Fibroblast of skin of left quadriceps (primary cell): Measurements from ENCODE around the gene TAF1B.

Experiments used
- DNase-seq, 2 experiments: peaks; one replicate each; pipeline ENCODE4 v3.0.0-alpha.2; 2013; ENCODE audit warnings: low read depth in 2 of 2

The TAF1B gene

DNA sequence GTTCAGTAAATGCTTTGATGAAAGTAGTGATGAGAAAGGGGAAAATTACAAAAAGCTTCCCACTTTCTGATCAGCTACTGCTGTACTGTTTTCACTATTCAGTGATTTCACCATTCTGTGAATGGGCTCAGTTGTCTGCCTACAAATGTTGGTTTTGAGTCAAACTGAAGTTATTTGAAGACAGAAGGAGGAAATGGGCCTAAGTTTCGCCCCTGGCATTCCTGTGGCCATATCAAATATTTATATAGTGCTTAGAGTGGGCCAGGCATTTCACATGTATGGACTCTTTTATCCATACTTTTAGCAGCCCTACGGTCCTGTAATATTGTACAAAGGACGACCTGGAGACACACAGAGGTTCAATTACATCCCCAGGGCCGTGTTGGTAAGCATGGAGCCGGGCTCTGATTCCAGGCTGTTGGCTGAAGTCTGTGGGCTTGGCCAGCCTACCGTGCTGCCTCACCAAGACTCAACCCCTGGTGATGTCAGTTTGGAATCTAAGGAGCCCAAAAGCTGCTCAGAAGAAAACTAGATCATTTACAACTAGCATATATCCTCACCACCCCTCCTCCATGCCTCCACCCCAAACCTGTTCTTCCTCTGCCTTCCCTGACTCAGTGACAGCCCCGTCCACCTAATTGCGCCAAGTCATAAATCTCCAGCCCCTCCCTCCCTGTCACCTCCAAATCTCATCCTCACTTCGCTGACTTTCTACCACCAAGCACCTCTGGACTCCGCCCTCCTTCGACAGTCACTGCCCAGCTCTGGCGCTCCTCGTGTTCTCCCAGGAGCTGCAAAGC lies 98.1 kb downstream of the TAF1B start:
- peak; percentile 59 to 64 for DNase-seq

- DNase-seq = no peak
These were observed 98.7 kb downstream of the TAF1B start for GRCh38 chr2:9941996-9942390.

DNA sequence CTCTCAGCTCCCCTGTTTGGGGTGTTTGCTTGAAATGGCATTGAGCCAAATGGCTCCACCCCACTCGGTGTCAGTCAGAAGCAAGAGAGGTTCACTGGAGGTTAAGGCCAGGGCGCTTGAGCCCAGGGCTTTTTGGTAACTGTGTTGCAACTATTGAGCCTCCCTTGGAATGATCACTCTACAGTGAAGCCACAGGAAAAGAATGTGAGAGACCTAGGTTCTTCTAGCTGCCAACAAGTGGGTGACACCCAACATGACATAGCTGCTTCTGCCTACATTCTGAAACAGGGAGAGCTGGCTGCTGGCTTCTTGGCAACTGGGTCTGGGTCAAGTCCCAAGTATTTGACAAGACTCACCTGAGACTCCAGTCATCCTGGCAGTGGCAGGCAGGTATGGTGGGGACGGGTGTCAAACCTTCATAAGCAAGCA lies 101.1 kb downstream of the TAF1B start:
- DNase-seq = no peak

DNA sequence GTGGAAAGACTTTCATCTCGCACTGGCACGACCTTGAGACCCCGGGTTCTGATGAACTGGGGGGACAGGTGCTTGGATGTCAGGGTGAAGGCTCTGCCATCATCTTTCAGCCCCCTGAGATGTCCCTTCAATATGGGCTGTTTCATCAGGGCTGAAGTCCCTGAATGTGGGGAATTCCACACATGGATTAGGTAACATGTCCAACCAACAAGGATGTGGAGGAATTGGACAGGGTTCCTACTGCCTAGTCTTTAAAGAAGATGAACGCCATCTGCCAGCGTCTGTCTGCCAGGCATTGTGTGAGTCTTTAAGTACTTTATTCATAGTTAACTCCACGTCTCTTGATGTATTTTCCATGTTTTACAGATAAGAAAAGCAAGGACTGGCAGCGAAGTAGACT lies 102.3 kb downstream of the TAF1B start:
- DNase-seq = no peak

DNA sequence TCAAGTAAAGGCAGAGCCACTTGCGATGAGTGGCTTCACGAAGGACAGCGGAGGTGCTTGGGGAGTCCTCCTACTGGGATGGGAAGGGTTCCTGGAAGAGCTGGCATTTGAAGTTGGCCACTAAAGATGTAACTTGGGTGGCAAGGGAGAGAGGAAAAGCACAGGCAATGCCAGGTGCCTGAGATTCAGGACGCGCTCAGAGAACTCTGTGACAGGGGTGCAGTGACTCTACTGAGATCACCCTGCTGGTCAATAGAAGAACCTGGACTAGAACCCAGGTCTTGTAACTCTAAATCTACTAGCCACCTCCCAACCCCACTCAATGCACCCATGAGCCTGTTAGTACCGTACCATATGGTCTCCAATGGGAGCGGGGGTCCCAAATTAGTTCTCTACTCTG lies 102.8 kb downstream of the TAF1B start:
- no peak for DNase-seq

GRCh38 chr2:9946818-9947217 lies 103.5 kb downstream of the TAF1B start:
- no peak for DNase-seq

DNA sequence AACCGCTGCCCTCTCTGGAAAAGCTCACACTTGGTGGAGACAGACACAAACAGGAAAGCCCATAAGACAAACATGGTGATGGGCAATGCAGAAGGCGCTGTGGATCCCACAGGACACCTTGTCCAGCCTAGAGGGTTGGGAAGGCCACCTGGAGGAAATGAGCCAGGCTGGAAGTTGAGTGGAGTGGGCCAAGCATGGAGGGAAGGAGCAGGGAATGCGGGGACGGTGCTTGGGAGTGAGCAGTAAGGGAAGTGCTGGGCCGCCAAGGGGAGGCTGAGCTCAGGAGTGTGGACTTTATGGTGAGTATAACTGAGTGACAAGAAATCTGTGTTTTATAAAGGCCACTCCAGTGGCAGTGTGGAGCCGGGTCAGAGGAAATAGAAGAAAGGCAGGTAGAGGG lies 105.4 kb downstream of the TAF1B start:
- no peak for DNase-seq

DNA sequence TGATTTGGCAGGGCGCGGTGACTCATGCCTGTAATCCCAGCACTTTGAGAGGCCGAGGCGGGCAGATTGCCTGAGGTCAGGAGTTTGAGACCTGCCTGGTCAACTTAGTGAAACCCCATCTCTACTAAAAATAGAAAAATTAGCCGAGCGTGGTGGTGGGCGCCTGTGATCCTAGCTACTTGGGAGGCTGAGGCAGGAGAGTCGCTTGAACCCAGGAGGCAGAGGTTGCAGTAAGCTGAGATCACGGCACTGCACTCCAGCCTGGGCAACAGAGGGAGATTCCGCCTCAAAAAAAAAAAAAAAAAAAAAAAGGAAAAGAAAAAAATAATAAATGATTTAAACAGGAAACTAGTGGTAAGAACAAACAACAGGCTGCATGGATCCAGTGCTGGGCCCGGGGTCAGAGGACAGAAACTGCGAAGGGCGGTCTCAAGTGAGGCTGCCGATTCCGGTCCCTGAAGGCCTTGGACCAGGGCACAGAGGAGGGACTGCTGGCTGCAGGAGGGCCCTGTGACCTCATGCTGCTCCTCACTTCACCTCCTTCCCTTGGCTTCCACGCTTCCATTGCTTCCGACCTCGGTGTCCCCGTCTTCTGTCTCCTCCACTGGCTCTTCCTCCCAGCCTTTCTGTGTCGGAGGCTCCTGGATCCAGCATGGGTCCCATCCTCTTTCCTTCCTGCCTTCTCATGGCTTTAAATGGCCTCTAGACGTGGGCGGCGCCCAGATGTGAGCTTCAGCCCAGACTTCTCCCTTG lies 106.1 kb downstream of the TAF1B start:
- DNase-seq = no peak

- DNase-seq = no peak
These were observed 106.8 kb downstream of the TAF1B start for GRCh38 chr2:9949992-9950520.

GRCh38 chr2:9950521-9951271 lies 107.4 kb downstream of the TAF1B start:
- DNase-seq = no peak

GRCh38 chr2:9951272-9951521 lies 107.9 kb downstream of the TAF1B start:
- DNase-seq = no peak

GRCh38 chr2:9951522-9952285 lies 108.4 kb downstream of the TAF1B start, which contains the start of gene GRHL1:
TSS of gene GRHL1 (plus strand) at chr2:9951693. CDS start at chr2:9951834, 141 bp downstream.
- DNase-seq = peak; percentile 82 to 85

- no peak for DNase-seq
These were observed 109.0 kb downstream of the TAF1B start for GRCh38 chr2:9952286-9952737.

- no peak for DNase-seq
These were observed 109.7 kb downstream of the TAF1B start for GRCh38 chr2:9952856-9953503.

DNA sequence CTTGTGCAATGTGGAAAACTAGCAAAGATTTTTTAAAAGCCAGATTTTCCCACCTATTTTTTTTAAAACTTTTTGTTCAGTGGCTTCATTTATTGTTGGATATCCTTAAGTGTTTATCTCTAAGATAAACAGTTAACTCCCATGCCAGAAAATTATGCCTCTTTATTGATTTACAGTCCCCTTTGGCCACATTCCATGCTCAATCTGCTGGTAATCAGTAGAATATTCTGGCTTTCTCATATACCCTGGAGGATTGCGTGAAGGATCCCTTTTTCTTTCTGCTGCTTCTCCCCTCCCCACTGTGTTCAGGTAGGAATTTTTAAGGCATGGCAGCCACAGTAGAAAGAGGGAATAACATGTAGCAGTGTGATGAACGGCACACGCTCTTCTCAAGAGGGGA lies 110.9 kb downstream of the TAF1B start:
- no peak for DNase-seq

DNA sequence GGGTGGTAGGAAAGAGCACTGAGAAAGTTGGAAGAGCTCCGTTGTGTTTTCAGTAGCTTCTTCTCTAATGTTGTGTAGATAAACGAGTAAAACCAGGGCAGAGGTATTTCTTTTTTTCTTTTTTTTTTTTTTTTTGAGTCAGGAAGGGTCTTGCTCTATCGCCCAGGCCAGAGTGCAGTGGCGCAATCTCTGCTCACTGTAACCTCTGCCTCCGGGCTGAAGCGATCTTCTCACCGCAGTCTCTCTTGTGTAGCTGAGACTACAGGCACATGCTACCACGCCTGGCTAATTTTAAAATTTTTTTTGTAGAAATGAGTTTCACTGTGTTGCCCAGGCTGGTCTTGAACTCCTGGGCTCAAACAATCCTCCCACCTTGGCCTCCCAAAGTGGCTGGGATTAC lies 114.8 kb downstream of the TAF1B start:
- DNase-seq = no peak

- DNase-seq = no peak
These were observed 116.0 kb downstream of the TAF1B start for GRCh38 chr2:9959262-9959661.

GRCh38 chr2:9961013-9961412 lies 117.7 kb downstream of the TAF1B start:
- DNase-seq = no peak

DNA sequence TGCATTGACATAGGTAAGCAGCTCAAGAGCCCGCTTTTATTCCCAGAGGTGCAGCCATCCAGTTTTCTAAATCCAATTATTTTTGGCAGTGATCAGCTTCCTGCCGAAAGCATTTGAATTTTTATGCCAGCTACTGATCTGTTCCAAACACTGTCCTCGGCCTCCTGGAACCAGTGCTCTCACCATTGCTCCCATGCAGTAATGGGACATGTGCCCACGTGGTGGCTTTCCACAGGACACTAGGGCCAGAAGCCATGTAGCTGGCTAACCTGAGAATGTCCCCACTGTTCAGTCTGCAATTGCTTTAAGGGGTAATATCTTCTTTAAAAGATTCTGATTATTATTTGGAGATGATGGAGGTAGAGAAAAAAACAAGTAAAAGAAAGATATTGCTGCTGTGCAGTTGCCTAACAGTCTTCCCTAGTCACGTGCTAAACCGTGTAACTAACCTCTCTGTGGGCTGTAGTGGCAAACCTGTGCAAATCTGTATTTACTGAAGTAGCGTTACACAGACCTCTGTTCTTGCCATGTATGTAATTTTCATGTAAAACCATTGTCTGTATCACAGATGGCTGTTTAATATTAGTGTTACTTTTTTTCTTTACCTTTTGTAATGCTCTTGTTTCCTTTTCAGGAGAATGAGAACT lies 121.2 kb downstream of the TAF1B start:
- DNase-seq = no peak

DNA sequence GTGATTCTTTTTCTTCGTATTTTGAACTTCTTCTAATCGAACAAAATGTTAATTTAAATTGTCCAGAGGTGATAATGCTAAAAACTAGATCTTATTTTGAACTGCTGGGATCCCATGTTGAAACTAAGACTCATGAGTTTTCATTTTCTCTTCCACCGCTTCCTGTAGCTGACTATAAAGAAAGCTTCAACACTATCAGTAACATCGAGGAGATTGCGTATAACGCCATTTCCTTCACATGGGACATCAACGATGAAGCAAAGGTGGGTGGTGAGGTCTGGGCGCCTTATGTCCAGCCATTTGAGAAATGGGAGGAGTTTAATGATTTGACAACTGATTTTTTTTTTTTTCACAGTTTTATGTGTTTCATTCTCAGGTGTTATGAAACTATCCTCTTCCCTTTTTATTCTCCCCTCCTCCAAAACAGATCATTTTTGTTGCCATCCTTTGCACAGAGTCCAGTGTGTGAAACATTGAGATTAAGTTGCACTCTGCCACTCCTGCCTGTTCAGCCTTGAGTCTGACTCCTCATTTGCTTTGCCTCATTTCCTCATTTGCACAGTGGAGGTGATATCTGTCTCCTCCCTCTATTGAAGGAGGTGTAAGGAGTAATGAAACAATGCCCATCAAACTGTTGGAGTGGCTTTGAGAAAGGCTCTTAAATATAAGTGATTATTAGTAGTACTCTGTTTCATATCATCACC lies 122.0 kb downstream of the TAF1B start:
- DNase-seq = no peak
